Stimulated activated CD4-positive, alpha-beta T cell treated with anti-CD3 and anti-CD28 coated beads, Interleukin-1b, Interleukin-23, amount 100 ng/mL, for 24 hours (primary cell): ENCODE data around the gene LALBA.
"Not testable (repeated sequence)": the region's sequence is repeated elsewhere in the genome, so short reads cannot be mapped to it uniquely, and the experiment has no call there.

ENCODE experiments used
- DNase-seq, 4 experiments: peaks; one replicate each; pipeline ENCODE4 v3.0.0-alpha.2; 2020; ENCODE audit warnings: low read depth in 4 of 4, low spot score in 1 of 4

Gene LALBA

DNA sequence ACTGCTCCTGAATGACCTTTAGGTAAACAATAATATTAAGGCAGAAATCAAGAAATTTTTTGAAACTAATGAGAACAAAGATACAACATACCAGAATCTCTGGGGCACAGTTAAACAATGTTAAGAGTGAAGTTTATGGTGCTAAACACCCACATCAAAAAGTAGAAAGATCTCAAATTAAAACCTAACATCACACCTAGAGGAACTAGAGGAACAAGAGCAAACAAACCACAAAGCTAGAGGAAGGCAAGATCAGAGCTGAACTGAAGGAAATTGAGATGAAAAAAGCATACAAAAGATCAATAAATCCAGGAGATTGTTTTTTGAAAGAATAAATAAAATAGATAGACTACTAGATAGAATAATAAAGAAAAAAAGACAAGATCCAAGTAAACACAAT is 37.2 kb downstream of the LALBA start:
- no peak for DNase-seq

GRCh38 chr12:48527891-48528670 is 41.8 kb downstream of the LALBA start:
- DNase-seq = no peak

- DNase-seq = no peak
Observed at GRCh38 chr12:48525332-48525731, 44.5 kb downstream of the LALBA start, which contains the start of gene OR8S1. TSS of gene OR8S1 (plus strand) at chr12:48525632. CDS start at chr12:48525632, 0 bp downstream.

GRCh38 chr12:48520381-48520780 is 49.5 kb downstream of the LALBA start:
- DNase-seq = not testable (repeated sequence)
